ENCODE data around the gene BMPR1B.

BMPR1B gene

GRCh38 chr4:94897023-94897422, 139.3 kb downstream of the BMPR1B start:
- TF ChIP-seq TAF1 (IDR thresholded peaks at IDR 0.05; ENCODE audit: borderline replicate concordance, insufficient read depth, low read length) (no peak), FOXP2 (optimal IDR thresholded peaks at IDR 0.05; ENCODE audit: borderline replicate concordance, extremely low read depth, extremely low read length, insufficient read depth) (no peak), POLR2AphosphoS5 (IDR thresholded peaks at IDR 0.05; ENCODE audit: low read depth, low read length) (no peak), REST (IDR thresholded peaks at IDR 0.05; ENCODE audit: insufficient read depth in 1 of 2, low read depth in 2 of 2, low read length in 2 of 2) (no peak), SIN3A (IDR thresholded peaks at IDR 0.05; ENCODE audit: borderline replicate concordance, insufficient read depth, low read length) (no peak)

- no peak for TF ChIP-seq POLR2AphosphoS5 (IDR thresholded peaks at IDR 0.05; ENCODE audit: low read depth, low read length)
- no peak for TF ChIP-seq FOXP2 (optimal IDR thresholded peaks at IDR 0.05; ENCODE audit: borderline replicate concordance, extremely low read depth, extremely low read length, insufficient read depth)
- TF ChIP-seq SIN3A (IDR thresholded peaks at IDR 0.05; ENCODE audit: borderline replicate concordance, insufficient read depth, low read length), result no peak
- no peak for TF ChIP-seq TAF1 (IDR thresholded peaks at IDR 0.05; ENCODE audit: borderline replicate concordance, insufficient read depth, low read length)
- TF ChIP-seq REST (IDR thresholded peaks at IDR 0.05; ENCODE audit: insufficient read depth in 1 of 2, low read depth in 2 of 2, low read length in 2 of 2), result no peak
Measured at GRCh38 chr4:94905511-94905910, 147.8 kb downstream of the BMPR1B start.

GRCh38 chr4:94909645-94910044, 151.9 kb downstream of the BMPR1B start:
- TF ChIP-seq POLR2AphosphoS5 (IDR thresholded peaks at IDR 0.05; ENCODE audit: low read depth, low read length) (no peak), TAF1 (IDR thresholded peaks at IDR 0.05; ENCODE audit: borderline replicate concordance, insufficient read depth, low read length) (no peak)

- TF ChIP-seq FOXP2 (optimal IDR thresholded peaks at IDR 0.05; ENCODE audit: borderline replicate concordance, extremely low read depth, extremely low read length, insufficient read depth), result no peak
- TF ChIP-seq TAF1 (IDR thresholded peaks at IDR 0.05; ENCODE audit: borderline replicate concordance, insufficient read depth, low read length), result no peak
- TF ChIP-seq SIN3A (IDR thresholded peaks at IDR 0.05; ENCODE audit: borderline replicate concordance, insufficient read depth, low read length), result no peak
- TF ChIP-seq REST (IDR thresholded peaks at IDR 0.05; ENCODE audit: insufficient read depth in 1 of 2, low read depth in 2 of 2, low read length in 2 of 2), result no peak
- no peak for TF ChIP-seq POLR2AphosphoS5 (IDR thresholded peaks at IDR 0.05; ENCODE audit: low read depth, low read length)
Measured at GRCh38 chr4:94911106-94911505, 153.4 kb downstream of the BMPR1B start.

- no peak for TF ChIP-seq FOXP2 (optimal IDR thresholded peaks at IDR 0.05; ENCODE audit: borderline replicate concordance, extremely low read depth, extremely low read length, insufficient read depth)
- TF ChIP-seq SIN3A (IDR thresholded peaks at IDR 0.05; ENCODE audit: borderline replicate concordance, insufficient read depth, low read length), result no peak
Measured at GRCh38 chr4:94912606-94913005, 154.9 kb downstream of the BMPR1B start.

- no peak for TF ChIP-seq REST (IDR thresholded peaks at IDR 0.05; ENCODE audit: insufficient read depth in 1 of 2, low read depth in 2 of 2, low read length in 2 of 2)
- TF ChIP-seq POLR2AphosphoS5 (IDR thresholded peaks at IDR 0.05; ENCODE audit: low read depth, low read length), result no peak
- no peak for TF ChIP-seq SIN3A (IDR thresholded peaks at IDR 0.05; ENCODE audit: borderline replicate concordance, insufficient read depth, low read length)
- no peak for TF ChIP-seq TAF1 (IDR thresholded peaks at IDR 0.05; ENCODE audit: borderline replicate concordance, insufficient read depth, low read length)
- no peak for TF ChIP-seq FOXP2 (optimal IDR thresholded peaks at IDR 0.05; ENCODE audit: borderline replicate concordance, extremely low read depth, extremely low read length, insufficient read depth)
Measured at GRCh38 chr4:94913316-94913715, 155.6 kb downstream of the BMPR1B start.

Measured in PFSK-1 (cell line).